Measurements from ENCODE around the gene CCSAP.

CCSAP gene

GRCh38 chr1:229285440-229285839 lies 57.4 kb downstream of the CCSAP start:
- DNase-seq (ENCODE audit: low spot score) = no peak
- TF ChIP-seq CTCF (IDR thresholded peaks at IDR 0.05; ENCODE audit: borderline replicate concordance, control extremely low read depth, extremely low read depth, insufficient read depth, missing control alignments) = no peak
- in situ Hi-C loops (cut with MboI; ENCODE audit: low sequenced_read_pairs, unreplicated experiment) = no loop called here

GRCh38 chr1:229284887-229285286 lies 58.0 kb downstream of the CCSAP start:
- no peak for DNase-seq (ENCODE audit: low spot score)
- in situ Hi-C loops (cut with MboI; ENCODE audit: low sequenced_read_pairs, unreplicated experiment) = no loop called here
- TF ChIP-seq CTCF (IDR thresholded peaks at IDR 0.05; ENCODE audit: borderline replicate concordance, control extremely low read depth, extremely low read depth, insufficient read depth, missing control alignments) = no peak

DNA sequence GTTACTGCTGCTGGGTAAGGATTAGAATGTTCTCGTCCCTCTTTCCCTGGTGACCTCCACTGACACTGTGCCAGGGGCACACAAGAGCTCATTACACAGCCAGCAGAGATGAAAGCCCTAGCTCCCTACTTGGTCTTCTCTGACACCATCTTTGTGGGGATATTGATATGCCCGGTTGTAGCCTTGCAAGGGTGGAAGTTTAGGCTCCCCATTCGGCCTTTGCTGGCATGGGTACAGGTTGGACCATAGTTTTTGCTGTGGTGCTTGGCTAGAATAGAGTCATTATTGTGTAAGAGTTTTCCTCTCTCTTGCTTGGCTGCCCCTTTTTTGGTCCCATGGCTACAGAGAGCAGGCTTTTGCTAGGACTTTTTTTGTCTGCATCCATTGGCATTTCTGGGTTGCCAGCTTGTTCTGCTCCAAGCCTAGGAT lies 59.6 kb downstream of the CCSAP start:
- TF ChIP-seq CTCF (IDR thresholded peaks at IDR 0.05; ENCODE audit: borderline replicate concordance, control extremely low read depth, extremely low read depth, insufficient read depth, missing control alignments) = no peak
- no peak for DNase-seq (ENCODE audit: low spot score)
- in situ Hi-C loops (cut with MboI; ENCODE audit: low sequenced_read_pairs, unreplicated experiment) = no loop called here

DNA sequence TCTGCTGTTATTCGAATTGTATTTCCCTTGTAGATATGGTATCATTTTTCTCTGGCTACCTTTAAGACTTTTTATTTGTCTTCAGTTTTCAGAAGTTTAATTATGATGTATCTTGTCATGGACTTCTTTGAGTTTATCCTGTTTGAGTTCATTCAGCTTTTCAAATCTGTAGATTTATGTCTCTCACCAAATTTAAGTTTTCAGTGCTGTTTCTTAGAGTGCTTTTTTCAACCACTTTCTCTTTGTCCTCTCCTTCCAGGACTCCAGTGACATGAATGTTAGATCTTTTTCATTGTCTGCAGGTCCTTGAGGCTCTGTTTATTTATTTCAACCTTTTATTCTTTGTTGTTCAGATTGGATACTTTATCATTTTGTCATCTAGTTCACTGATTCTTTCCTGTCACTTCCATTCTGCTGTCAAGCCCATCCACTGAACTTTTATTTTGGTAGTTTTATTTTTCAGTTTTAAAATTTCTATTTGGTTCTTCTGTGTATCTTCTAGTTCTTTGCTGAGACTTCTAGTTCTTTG lies 60.5 kb downstream of the CCSAP start:
- in situ Hi-C loops (cut with MboI; ENCODE audit: low sequenced_read_pairs, unreplicated experiment) = no loop called here
- no peak for DNase-seq (ENCODE audit: low spot score)
- TF ChIP-seq CTCF (IDR thresholded peaks at IDR 0.05; ENCODE audit: borderline replicate concordance, control extremely low read depth, extremely low read depth, insufficient read depth, missing control alignments) = no peak

DNA sequence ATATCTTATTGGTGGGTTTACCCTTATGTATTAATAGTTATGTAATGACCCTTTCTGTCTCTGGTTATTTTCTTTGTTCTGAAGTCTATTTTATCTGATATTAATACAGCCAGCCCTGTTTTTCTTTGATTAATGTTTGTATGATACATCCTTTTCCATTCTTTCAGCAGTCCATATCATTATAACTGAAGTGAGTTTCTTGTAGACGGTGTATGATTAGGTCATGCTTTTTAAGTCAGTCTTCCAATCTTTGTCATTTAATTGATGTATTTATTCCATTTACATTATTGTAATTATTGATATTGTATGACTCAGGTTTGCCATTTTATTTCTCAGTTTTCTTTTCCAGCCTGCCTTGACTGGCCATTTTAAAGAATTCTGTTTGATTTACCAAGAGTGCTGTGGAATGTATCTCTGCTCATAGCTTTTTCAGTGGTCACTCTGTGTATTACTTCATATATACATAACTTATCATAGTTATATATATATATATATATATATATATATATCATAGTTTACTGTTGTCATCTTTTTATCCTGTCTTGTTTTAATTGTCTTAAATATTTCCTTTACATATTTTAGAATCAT lies 61.4 kb downstream of the CCSAP start:
- no peak for TF ChIP-seq CTCF (IDR thresholded peaks at IDR 0.05; ENCODE audit: borderline replicate concordance, control extremely low read depth, extremely low read depth, insufficient read depth, missing control alignments)
- in situ Hi-C loops (cut with MboI; ENCODE audit: low sequenced_read_pairs, unreplicated experiment) = no loop called here

DNA sequence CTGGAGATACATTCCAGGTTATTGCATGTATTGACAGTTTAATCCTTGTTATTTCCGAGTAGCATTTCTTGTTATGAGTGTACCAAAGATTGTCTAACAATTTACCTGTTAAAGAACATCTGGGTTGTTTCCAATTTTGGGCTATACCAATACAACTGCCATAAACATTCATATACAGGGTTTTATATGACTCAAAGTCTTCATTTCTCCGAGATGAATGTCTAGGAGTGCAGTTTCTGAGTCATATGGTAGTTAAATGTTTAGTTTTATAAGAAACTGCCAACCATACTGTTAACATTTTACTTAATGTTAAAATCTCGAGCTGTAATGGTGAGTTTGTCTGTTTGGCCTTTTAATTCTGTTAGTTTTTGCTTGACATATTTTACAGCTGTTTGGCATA lies 61.9 kb downstream of the CCSAP start:
- TF ChIP-seq CTCF (IDR thresholded peaks at IDR 0.05; ENCODE audit: borderline replicate concordance, control extremely low read depth, extremely low read depth, insufficient read depth, missing control alignments) = no peak
- in situ Hi-C loops (cut with MboI; ENCODE audit: low sequenced_read_pairs, unreplicated experiment) = no loop called here

More for the DNA sequence above, 61.4 kb downstream of the CCSAP start:
- no peak for DNase-seq (ENCODE audit: low spot score)

More for the DNA sequence above, 61.9 kb downstream of the CCSAP start:
- no peak for DNase-seq (ENCODE audit: low spot score)
